Measurements from ENCODE around the gene SNRPA1.
A peak's percentile ranks its signal among the peaks of the same experiment; 100 is the strongest.
"Not testable (repeated sequence)": the region's sequence is repeated elsewhere in the genome, so short reads cannot be mapped to it uniquely, and the experiment has no call there.

Gene SNRPA1

DNA sequence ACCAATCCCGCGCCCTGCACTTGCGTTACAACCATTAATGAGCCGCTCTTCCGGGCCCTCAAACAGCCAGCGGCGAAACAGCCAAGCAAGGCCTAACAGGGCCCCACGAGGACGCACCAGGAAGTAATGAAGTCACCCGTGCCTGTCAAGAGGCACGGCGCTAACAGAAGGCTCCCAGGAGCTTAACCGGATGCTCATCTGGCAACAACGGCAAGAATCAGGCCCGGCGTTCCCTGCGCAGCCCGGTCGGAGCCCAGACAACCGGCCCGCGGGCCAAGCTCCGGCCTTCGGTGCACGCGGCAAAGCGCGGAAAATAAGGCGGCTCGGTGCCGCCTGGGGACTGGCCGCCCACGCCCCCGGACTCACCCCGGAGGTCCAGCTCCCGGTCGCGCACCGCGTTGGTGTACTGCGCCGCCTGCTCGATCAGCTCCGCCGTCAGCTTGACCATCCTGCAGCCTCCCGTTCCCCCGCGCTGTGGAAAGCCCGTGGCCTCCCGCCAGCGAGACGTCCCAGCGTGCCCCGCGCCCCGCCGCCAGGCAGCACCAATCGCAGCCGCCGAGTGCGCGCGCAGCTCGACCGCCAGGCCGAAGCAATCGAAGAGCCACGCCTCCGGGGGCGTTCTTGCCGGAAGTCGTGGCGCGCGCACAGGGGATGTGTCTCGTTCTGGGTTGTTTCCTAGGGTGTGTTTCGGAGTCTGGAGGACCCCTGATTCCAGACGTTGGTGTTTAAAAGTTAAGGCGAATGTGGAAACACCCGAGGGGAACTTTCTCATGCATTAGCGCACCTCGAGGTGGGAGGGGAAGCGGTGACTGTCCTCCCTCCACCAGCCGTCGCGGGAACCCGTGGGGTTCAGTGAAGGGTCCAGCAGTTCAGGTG lies at the start of gene SNRPA1:
SNRPA1 (minus strand) TSS at position 518 of the 876 bp plus-strand sequence; CDS start at position 448, 70 bp downstream.
- peak; percentile 92 for DNase-seq

DNA sequence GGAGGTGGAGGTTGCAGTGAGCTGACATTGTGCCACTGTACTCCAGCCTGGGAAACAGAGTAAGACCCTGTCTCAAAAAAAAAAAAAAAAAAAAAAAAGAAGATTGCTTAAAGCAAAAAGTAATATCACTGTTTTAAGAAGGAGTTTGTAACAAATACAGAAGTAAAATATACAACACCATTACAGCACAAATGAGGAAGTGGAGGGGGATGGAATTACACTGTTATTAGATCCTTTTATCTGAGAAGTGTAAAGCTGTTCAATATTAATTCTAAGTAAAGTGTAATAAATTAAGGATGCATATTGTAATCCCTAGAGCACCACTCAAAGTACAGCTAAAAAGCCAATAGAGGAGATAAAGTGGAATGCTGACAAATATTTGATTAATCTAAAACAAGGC lies 47.0 kb upstream of the SNRPA1 start:
- no peak for DNase-seq

DNA sequence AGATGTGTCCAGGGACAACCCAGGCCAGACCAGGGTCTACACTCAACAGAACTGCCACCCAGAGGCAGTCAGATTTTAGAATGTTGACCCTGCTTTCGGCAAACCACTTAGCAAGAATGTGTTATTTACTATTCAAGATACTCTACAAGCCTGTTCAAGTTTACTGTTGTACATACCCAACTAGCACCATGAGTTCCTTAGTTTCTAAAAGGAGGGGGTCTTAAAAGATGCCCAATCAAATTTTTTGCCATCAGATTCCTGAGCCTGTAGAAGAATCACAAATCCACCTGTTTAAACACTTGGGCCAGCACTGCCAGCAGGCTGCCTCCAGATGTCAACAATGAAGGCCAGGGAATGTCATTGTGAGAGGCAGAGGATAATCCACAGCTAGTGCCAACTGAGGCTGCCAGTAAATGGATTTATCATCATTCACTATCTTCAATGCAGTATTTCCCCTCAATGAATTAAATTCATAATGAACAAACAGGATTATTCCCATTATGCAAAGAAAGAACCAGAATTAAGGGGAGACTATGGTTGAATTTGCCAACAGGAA lies 43.5 kb upstream of the SNRPA1 start:
- DNase-seq = no peak

DNA sequence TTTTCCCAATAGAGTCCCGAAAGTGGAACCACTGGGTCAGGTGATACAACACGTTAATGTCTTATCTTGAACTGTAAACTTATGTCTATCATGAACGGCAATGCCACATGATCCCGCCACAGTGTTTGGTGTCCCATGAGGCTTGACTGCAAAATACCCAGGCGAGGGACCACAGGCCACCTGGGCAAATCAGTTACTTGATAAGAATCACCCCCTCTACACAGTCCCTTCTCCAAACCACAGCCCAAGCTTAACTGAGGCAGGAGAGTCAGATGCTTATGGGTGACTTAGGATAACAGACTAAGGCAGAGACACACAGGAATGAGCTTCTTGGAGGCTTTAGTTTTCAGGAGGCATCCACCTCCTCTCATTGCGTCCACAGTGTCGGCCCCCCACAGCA lies 42.9 kb upstream of the SNRPA1 start:
- DNase-seq = no peak

DNA sequence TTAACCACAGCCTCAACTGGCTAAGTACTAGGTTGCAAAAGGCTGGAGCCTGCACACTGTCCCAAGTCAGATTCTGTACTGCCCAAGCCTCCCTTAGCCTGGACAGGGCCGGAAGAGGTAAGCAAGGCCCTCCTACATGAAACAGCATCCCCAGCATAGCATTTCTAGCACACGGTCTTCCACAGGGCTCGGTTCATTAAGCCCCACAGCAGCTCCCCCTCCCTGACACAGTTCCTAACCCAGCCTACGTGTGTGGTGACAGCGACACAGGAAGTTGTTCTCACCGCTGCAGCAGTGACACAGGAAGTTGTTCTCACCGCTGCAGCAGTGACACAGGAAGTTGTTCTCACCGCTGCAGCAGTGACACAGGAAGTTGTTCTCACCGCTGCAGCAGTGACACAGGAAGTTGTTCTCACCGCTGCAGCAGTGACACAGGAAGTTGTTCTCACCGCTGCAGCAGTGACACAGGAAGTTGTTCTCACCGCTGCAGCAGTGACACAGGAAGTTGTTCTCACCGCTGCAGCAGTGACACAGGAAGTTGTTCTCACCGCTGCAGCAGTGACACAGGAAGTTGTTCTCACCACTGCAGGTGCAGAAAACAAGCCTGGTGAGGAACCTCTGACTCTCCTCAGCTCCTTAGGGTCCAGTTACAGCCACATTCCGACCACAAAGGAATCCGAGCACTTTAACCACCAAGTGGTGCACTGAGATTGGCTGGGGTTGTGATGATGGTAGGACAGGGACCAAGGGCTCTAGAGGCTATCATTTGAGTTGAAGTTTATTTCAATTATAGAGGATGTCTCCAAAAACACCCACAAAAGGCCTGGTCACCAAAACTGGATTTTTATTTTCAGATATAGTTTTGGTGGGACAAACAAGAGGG lies 39.1 kb upstream of the SNRPA1 start:
- not testable (repeated sequence) for DNase-seq

DNA sequence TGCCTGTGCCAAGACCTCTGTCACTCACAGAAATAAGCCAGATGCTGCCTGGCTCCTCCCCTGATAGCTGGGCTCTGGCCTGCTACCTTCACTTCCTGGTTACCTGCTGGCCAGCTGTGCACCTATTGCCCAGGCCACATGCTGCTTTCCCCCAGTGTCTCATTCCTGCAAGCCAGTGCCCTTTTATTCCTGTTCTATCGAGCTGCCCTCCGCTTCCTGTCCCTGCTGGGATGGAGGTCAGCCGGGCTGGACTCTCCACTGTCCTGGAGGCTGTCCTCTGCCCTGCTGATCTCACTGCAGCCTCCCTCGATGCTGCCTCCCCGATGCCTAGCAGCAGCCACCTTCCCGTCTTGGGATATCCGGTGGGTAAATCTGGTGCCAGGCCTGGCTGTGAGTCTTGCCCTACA lies 37.0 kb upstream of the SNRPA1 start:
- DNase-seq = no peak

DNA sequence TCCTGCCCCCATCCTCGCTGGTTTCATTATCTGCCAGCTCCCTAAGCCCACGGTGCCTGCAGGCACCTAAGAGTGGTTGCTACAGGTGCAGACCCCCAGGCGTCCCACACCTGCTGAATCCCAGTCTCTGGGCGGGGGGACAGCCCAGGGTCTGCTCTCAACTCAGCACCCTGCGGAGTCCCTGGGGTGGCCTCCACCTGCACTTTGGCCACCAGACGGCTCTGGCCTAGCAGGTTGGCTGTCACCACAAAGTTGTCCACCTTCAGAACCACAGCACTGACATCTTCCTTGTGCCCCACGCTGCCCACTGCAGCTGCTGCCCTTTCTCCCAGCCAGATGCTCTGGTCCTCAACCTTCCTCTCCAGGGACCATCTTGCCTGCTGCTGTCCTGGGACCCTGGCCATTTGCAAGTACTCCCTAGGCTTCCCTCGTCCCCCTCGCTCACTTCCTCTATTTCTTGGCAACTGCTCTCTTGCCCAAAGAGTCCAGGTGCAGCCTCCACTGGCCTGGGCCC lies 34.9 kb upstream of the SNRPA1 start:
- no peak for DNase-seq

DNA sequence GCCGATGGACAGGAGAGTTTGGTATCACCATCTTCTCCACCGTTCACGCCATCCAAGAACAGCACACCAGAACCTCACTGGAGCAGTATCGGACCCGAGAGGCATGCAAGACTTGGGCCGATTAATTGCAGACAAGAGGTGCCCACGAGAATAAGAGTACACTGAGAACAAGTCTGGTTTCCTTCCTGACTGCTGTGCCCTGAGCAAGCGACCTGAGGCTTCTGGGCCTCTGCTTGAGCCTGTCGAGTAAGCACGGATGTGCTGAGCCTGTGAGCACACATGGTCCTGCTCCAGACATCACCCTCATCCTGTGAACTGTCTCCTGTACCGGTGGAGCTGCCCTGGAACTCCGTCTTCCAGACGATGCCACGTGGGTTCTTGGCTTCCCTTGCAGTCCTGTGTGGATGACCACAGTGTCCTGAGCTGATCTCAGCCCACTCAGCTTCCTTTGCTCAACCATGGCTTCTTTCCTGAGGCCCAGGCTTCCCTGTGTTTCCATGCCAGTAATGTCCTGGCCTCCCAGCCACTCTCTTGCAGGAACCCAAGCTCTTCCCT lies 34.3 kb upstream of the SNRPA1 start:
- DNase-seq = no peak

DNA sequence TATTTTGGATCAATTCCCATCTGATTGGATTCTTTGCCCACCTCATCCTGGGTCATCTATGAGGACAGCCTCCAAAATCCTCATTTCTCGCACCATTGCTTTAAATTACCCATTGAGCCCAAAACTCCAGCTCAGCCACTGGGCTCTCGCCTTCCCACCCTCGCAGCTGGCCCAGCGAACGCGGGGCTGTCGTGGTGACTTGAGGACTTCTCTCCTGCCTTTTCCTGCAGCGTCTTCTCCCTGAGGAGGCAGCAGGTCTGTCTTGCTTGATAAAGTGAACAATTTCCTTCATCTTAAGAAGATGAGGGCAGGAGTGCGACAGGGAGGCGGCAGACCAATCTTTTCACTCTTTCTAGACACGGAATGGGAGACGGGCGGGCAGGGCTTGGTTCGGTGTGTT lies 33.0 kb upstream of the SNRPA1 start:
- no peak for DNase-seq

DNA sequence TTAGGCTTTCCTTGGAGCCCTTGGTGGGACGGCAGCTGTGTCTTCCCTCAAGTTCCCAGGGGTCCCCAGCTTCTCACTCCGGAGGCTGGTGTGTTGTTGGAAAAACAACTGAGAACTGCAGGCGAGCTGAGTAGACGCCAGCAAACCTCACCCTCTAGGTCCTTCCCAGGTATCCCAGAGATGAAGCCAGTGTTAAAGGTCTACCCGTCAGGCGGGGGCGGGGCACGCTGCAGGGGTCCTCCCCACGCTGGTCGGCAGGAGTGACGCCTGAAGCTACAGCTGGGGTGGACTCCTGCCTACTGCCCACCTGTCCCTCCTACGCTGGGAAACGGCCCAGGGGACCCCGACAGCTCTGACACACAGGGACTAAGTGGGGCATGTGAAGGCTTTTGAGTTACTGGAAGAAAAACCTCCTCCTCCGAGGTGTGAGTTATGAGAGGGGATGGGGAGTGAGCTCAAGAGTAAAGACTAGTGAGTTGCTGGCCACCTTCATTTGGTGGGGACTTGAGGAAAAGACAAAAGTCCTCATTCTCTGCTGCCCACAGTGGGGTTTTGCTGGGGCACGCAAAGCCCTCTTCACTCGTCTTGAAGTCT lies 32.2 kb upstream of the SNRPA1 start:
- DNase-seq = no peak

DNA sequence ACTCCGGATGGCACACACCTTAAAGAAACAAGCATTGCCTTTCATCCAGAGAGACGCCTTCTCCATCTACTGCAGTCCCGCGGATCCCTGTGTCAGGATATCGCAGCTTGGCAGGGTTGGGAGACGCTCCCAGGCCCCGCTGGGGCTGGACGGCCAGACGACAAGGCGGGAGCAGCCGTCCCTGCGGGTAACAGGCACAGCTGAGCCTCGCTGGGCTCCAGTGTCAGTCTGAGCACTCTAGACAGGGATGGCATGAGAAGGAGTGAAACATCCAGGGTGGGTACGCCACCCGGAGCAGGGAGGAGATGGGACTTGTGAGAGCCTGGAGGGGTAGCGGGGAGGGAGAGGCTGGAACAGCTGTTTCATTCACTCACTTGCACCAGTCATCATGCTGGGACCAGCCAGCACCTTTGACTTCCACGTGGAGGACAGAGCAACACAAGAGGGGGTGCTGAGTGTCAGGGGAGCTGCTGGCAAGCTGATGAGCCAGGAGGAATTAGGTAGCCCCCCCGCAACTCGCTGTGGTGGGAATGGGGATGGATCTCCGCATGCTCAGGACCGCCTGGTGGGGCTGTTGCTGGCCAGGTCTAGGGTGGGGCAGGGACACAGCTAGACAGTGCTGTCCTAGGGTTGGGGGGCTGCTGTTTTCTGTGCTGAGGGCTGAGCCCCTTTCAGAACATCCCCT lies 31.6 kb upstream of the SNRPA1 start:
- DNase-seq = no peak

DNA sequence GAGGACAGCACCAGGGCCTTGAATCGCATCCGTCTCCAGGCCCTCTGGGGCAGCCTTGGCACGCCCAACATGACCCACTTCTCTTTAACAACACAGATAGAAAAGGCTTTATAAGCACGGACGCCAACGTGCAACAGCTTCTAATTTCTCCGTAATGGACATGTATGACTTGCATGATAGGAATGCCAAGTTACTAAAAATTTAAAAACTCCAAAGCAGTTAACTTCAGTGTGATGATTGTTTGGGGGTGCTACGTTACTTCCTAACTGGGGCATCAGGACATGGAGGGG lies 30.9 kb upstream of the SNRPA1 start:
- DNase-seq = no peak

DNA sequence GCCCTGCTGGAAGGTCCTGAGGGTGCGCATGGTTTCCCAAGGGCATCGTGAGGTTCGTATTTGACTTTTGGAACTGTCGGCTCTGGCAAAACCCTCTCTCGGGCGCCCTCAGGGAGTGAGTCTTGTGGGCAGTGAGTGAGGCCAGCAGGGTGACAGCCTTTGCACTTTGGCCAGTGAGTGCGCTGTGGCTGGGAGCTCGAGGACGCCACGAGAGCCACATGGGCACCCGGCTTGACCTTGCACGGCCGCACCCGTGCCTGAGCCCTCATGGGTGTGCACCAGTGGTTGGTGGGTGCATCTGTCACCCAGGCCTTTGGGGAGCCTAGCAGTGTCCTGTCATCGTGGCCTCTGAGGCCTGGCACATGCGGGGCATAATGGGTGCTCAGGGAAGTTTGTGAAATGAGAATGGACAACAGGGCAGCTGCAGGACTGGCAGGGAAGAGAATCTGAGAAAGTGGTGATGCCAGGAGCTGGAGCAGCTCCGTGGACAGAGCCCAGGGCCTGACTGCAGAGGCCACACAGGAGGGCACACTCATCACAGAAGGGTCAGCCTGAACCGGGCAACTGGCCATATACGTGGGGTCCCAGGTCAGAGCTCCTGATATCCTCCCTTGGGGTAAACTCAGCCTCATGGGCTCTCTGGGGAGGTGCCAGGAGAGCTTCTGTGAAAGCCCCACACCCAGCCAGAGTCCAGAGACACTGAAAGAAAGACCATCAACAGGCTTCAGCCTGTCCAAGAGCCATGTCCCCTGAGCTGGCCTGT lies 30.4 kb upstream of the SNRPA1 start:
- no peak for DNase-seq

DNA sequence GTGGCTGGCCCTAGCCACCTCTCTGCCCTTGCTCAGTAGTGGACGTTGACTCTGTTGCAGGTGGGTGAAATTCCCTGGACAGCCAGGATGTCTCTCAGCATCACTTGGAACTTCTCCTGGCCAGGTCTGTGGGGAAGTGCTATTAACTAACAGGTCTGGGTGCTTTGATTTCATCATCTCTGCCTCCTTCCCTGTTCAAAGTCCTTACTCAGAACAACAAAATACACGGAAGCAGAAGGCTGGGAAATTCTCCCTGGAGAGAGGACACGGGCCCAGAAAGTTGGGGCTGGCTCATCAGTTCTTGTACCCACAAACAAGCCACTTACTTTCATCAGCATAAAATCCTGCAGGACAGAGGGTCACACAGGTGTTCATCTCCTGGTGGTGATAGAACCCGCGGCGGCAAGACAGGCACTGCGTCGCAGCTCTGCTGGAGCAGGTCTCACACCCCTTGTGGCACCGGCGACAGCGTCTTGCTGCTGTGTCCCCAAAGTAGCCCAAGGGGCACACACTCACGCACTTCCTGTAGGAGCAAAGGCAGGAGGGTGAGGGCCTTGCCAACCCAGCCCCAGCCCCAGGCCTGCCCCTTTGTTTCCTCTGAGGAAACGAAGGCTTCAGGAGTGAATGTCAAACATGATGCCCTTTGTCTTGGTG lies 29.6 kb upstream of the SNRPA1 start:
- no peak for DNase-seq

DNA sequence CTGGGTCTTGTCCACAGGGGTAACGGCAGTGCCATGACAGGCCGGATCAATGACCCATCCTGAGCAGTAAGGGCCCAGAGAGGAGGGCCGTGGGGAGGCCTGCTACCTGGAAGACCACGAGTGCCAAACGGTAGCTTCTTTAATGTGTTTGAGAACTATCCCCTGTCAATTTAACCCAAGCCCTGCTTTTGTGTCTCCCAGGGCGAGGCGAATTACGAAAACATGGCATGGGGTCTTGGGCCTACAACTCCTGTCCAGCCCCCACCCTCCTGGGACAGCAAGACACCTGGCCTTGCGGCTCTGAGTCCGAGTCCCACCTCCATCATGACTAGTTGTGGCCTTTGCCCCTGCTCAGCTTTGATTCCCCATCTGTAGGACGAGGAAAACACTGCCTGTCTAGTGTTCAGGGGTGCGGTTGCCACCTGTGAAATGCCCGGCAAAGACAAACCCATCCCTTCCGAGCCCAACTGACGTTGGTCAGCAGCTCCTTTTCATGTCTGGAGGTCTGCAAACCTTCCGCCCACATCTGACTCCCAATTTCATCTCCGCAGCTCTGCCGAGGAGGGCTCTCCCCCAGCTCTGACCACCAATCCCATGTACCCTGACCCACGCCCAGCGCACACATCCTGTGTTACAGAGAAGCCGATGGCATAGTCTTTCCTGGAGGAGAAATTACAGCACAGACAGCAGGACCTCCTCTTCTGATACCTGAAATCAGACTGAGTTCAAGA lies 28.9 kb upstream of the SNRPA1 start:
- no peak for DNase-seq

DNA sequence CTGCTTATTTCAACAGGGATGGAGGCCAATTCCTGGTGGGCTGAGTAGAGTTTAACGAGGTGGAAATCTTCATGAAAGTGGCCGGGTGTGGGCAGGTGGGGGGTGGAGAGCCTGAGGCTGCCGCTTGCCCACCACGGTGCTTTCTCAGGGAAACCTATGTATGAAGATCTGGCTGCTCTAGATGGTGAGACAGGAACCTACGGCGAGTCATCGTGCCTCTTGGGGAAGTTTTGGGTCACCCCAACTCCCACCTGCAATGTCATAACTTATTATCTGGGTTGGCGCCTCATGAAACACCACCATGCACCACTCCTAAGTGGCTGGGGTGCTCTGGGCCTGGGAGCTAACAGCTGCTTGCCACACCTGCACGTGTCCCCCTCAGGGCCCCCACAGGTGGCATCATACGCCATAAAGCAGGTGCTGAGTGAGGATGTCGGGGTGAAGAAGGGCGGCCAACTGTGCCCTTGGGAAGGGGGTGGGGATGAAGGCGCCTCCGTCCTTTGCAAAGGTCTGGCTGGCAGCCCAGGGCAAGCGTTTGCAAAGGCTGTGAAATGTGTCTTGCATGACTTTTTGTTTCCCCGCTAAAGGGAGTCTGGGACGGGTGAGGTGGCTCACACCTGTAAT lies 27.9 kb upstream of the SNRPA1 start:
- no peak for DNase-seq

DNA sequence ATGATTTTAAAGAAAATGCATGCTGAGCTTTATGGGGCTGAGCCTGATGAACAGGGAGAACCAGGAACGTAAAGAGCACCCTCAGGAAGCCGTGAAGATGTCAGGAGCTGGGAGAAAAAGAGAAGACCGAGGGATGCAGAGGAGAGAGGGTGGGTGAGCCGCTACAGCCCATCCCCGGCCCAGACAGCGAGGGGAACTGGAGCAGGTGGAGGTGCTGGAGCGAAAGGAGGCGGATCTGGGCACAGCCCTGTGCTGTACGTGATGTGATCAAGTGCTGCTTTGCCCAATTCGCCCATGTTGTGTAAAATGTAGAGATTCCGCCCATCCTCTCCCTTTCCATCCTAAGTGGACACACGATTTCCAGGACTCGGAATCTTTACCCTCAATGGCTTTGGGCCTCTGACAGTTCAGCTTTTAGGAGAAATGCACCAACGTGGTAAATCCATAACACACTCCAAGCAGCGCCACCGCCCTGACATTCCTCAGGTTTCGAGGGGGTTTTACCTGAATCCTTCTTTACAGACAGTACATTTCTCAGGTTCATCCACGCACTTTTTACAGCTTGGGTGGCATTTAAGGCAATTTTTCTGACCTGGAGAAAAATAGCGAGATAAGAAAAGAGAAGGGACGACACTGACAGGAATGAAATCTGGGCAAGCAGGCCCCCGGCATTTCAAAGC lies 27.1 kb upstream of the SNRPA1 start:
- DNase-seq = no peak

DNA sequence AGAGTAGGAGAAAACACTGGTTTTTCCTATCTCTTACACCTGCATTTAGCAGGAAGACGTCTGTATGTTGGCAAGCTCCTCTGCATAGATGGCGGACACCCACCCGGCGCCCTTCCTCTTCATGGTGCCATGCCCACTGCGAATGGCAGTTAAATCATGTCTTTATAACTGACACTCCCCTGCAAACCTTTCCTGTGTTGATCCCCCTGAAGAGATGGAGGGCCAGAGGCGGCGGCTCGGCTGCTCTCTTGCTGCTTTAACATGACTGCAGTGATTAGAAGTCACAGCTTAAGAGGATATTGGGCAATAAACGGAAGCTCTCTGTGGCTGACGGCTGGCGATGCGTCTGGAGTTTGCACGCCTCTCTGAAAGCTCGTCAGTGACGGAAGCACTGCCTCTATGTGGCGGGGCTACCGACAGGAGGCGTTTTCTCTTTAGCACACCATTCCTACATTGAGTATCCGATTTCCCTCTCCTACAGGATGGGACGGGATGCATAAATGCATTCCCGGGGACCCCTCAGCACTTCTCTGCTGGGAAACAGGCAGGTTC lies 25.5 kb upstream of the SNRPA1 start:
- no peak for DNase-seq

DNA sequence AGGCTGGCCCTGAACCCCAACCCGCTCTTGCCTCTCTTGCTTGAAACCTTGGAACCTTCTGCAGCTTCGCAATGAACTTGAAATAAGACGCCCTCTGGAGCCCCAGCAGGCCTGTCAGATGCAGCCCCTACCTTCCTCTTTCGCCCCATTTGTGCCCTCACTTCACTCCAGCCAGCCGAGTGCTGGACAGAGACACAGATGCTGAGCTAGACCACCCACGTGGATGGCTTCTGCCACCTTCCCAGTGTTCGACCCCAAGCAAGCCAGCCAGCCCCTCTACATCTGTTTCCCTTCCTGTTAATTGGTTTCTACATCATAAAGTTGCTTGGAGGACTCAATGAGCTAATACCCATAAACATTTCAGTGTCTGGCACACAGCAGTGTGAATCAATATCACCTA lies 23.8 kb upstream of the SNRPA1 start:
- DNase-seq = no peak

All from NCI-H1048 (cell line).